Measurements from ENCODE around the gene ZNF526.
A peak's percentile ranks its signal among the peaks of the same experiment; 100 is the strongest.

ZNF526 gene

DNA sequence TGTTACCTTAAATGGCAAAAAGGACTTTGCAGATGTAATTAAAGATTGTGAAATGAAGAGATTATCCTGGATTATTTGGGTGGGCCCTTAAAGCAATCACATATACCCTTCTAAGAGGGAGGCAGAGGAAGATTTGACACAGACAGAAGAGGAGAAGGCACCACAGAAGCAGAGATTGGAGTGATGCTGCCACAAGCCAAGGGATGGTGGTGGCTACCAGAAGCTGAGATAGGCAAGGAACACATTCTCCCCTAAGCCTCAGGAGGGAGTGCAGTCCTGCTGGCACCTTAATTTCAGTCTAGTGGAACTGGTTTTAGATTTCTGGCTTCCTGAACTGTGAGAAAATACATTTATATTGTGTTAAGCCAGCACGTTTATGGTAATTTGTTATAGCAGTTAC is 26.8 kb upstream of the ZNF526 start:
- TF ChIP-seq, protein P1, sequence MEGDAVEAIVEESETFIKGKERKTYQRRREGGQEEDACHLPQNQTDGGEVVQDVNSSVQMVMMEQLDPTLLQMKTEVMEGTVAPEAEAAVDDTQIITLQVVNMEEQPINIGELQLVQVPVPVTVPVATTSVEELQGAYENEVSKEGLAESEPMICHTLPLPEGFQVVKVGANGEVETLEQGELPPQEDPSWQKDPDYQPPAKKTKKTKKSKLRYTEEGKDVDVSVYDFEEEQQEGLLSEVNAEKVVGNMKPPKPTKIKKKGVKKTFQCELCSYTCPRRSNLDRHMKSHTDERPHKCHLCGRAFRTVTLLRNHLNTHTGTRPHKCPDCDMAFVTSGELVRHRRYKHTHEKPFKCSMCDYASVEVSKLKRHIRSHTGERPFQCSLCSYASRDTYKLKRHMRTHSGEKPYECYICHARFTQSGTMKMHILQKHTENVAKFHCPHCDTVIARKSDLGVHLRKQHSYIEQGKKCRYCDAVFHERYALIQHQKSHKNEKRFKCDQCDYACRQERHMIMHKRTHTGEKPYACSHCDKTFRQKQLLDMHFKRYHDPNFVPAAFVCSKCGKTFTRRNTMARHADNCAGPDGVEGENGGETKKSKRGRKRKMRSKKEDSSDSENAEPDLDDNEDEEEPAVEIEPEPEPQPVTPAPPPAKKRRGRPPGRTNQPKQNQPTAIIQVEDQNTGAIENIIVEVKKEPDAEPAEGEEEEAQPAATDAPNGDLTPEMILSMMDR (IDR thresholded peaks at IDR 0.05; ENCODE audit: extremely low read depth, insufficient read depth, missing control alignments) = no peak

DNA sequence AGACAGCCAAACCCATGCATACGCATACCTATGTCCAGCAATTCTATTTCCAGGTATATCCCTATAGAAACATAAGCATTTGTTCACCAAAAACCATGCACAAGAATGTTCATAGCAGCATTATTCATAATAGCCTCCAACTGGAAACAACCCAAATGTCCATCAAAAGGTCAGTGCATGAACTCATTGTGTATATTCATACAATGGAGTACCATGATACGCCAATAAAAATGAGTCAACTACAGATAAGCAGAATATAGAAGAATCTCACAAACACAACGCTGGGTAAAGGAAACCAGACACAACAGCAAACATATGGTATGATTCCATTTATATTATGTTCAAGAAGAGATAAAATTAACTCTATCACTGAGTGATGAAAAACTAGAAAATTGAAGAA is 26.4 kb upstream of the ZNF526 start:
- no peak for DNase-seq (ENCODE audit: low spot score)
- in situ Hi-C loops (cut with MboI; ENCODE audit: low pct_unique_long_range_greater_than_20kb, low sequenced_read_pairs, unreplicated experiment) = no loop called here
- TF ChIP-seq, protein P1 (IDR thresholded peaks at IDR 0.05; ENCODE audit: extremely low read depth, insufficient read depth, missing control alignments) = no peak

More for the DNA sequence above, 26.8 kb upstream of the ZNF526 start:
- no peak for DNase-seq (ENCODE audit: low spot score)
- in situ Hi-C loops (cut with MboI; ENCODE audit: low pct_unique_long_range_greater_than_20kb, low sequenced_read_pairs, unreplicated experiment) = no loop called here

DNA sequence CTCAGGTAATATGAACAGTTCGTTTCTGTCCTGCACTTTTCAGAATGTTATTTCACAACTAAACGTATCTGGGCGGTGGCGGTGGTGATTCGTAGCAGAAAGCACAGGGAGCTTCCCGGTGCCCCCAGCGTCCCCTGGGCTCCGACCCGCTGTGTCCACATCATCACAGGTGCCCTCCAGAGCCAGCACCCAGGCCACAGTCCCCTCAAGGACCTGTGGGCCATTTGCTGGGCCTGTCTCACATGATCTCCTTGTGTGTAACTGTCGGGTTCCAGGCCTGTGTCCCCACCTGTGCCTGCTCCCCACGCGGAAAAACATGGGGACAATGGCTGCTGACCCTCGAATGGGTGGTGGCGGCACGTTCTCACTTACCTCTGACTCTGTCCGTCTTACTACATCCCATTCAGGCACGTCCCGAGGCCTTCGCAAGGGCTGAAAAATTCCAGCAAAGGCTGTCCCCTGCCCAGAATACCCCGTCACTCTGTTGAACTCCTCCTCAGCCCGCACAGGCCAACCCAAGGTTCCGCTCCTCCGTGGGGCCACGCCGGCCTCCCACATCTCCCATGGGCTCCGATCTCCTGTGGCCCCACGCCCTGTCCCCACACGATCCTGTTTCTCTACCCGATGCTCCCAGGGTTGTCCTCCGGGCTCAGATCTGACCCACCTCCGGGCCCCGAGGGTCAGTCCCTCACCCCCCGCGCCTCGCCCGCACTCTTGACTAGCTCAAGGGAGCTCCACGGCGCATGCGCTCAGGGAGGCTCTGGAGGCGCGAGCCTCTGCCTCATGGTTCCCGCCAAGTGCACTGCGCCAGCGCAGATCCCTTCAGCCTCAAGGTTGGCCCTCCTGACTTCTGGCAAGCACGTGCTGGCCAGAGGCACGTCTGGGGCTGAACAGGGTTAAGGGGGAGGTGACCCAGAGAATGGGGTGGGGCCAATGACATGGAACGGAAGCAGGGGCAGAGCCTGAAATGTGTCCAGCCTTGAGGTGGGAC is 23.8 kb upstream of the ZNF526 start:
- DNase-seq (ENCODE audit: low spot score) = no peak
- TF ChIP-seq, protein P1 (IDR thresholded peaks at IDR 0.05; ENCODE audit: extremely low read depth, insufficient read depth, missing control alignments) = no peak
- in situ Hi-C loops (cut with MboI; ENCODE audit: low pct_unique_long_range_greater_than_20kb, low sequenced_read_pairs, unreplicated experiment) = no loop called here

DNA sequence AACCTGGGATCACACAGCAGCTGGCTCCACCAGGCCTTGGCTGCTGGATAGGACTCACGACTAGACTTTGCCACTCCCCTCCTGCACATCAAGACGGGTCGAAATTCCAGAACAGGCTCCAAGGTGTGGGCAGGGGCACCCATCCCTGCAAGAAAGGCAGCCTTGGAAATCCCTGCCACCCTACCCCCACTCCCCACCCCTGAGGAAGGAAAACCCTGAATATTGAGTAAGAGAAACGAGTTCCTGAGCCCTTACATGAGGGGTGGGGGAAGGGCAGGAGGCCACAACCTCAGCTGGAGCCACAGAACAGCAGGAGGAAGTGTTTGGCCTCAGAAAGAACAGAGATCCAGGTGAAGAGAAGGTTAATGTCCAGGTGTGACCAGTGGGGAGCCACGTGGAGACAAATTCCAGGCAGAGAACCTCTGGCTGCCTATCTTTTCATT is 22.7 kb upstream of the ZNF526 start:
- in situ Hi-C loops (cut with MboI; ENCODE audit: low pct_unique_long_range_greater_than_20kb, low sequenced_read_pairs, unreplicated experiment) = no loop called here
- TF ChIP-seq, protein P1 (IDR thresholded peaks at IDR 0.05; ENCODE audit: extremely low read depth, insufficient read depth, missing control alignments) = no peak
- DNase-seq (ENCODE audit: low spot score) = no peak

DNA sequence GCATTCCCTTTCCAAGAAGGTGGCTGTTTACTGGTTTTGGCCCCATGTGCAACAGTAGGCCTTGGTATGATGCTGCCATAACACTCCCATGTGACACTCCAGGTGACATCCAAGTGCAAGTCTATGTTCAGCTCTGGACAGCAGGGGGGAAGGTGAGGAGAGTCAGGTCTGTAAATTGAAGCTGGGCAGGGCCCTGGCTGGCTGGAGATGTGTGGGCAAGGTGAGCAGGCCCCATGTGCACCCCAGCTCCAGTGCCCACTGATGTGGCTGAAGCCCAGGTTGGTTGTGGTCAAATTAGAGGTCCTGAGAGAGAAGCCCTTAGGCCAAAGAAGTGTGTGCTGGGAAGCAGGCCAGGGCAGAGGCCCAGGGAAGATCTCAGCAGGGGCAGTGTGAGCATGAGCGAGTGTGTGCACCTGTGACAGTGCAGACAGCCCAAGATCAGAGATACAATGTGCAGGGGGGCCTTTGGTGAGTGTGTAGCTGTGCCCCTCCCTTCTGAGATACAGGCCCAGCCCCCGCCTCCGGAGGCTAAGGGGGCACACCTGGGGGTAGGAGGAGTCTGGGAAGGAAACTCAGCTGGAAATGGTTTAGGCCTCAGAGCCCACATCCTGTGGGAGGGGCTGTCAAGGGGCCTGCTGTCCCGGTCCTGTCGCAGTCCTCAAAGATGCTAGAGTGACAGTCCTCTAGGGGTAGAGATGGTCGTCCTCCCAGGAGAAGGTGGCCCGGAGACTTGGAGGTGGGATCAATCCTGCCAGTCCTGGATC is 21.3 kb upstream of the ZNF526 start:
- DNase-seq (ENCODE audit: low spot score) = peak; percentile 87
- in situ Hi-C loops (cut with MboI; ENCODE audit: low pct_unique_long_range_greater_than_20kb, low sequenced_read_pairs, unreplicated experiment) = no loop called here
- TF ChIP-seq, protein P1 (IDR thresholded peaks at IDR 0.05; ENCODE audit: extremely low read depth, insufficient read depth, missing control alignments) = no peak

DNA sequence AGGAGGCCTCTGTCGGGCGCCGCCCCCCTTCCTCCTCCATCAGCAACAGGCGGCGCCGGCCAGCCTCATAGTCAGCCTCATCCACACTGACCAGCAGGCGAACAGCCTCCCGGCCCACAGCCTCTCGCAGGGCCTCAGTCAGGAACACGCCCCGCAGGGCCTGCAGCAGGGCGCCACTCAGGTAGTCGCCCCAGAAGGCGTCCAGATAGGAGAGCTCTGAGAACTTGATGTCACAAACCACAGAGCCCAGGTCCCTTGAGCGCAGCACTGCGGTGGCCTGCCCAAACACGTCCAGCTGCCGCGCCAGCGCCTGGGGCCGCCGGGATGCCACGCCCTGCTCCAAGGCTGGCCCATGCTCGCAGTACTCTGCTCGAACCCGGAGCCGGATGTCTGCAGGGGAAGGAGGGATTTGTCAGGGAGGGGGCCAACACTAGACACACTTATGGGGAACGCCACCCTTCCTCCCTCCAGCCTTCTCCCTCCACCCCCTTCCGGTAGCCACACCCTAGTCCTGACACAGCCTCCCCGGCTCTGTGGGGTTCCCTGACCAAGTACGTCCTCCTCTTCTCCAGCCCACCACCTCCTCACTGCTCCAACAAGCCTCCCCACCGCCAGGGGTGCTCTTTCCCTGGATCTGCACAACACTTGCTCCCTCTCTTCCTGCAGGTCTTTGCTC is 20.5 kb upstream of the ZNF526 start:
- TF ChIP-seq, protein P1 (IDR thresholded peaks at IDR 0.05; ENCODE audit: extremely low read depth, insufficient read depth, missing control alignments) = peak; percentile 61
- peak; percentile 86 for DNase-seq (ENCODE audit: low spot score)
- in situ Hi-C loops (cut with MboI; ENCODE audit: low pct_unique_long_range_greater_than_20kb, low sequenced_read_pairs, unreplicated experiment) = no loop called here

All from GM13977 (cell line).